H4 (cell line): ENCODE measurements around the gene LRRC36. TPM values are rescaled to one million over a fixed set of nuclear protein-coding genes. Genes with fewer than 3 reads are reported as not detected.
"Not testable (repeated sequence)": the region's sequence is repeated elsewhere in the genome, so short reads cannot be mapped to it uniquely, and the experiment has no call there.

Experiments used
- DNase-seq: peaks from one replicate; pipeline ENCODE4 v3.0.0-alpha.2; 2015; ENCODE audit warnings: low spot score
- total RNA-seq: library from RNA; depleted of rRNA; stranded (reverse); fragments of >200 nt; shearing (Covaris generic); gene quantifications from 2 replicates; pipeline ENCODE4 v1.2.3, GENCODE V29; 2014

The LRRC36 gene
- total RNA-seq, 1 experiment from 2014 or later = 0.79 TPM

GRCh38 chr16:67403976-67404555 is 77.5 kb downstream of the LRRC36 start:
- no peak for DNase-seq

GRCh38 chr16:67404740-67405226 is 78.2 kb downstream of the LRRC36 start:
- no peak for DNase-seq

- no peak for DNase-seq
Measured at GRCh38 chr16:67405336-67405735, 78.7 kb downstream of the LRRC36 start.

- DNase-seq = no peak
Measured at GRCh38 chr16:67406111-67406971, 79.7 kb downstream of the LRRC36 start.

GRCh38 chr16:67407176-67407787 is 80.7 kb downstream of the LRRC36 start:
- no peak for DNase-seq

GRCh38 chr16:67407788-67408452 is 81.3 kb downstream of the LRRC36 start:
- no peak for DNase-seq

- DNase-seq = no peak
Measured at GRCh38 chr16:67409631-67410030, 83.0 kb downstream of the LRRC36 start.

- no peak for DNase-seq
Measured at GRCh38 chr16:67411339-67411738, 84.7 kb downstream of the LRRC36 start.

- no peak for DNase-seq
Measured at GRCh38 chr16:67412294-67412693, 85.7 kb downstream of the LRRC36 start.

GRCh38 chr16:67413978-67414911 is 87.6 kb downstream of the LRRC36 start:
- no peak for DNase-seq

GRCh38 chr16:67415421-67415820 is 88.8 kb downstream of the LRRC36 start:
- not testable (repeated sequence) for DNase-seq

- no peak for DNase-seq
Measured at GRCh38 chr16:67415872-67416793, 89.5 kb downstream of the LRRC36 start, which contains the start of gene ZDHHC1. ZDHHC1 (minus strand) TSS chr16:67416477; CDS start chr16:67407775, 8,702 bp downstream.

- DNase-seq = no peak
Measured at GRCh38 chr16:67417333-67418061, 90.9 kb downstream of the LRRC36 start.

- DNase-seq = no peak
Measured at GRCh38 chr16:67419502-67419901, 92.9 kb downstream of the LRRC36 start.

GRCh38 chr16:67419931-67420330 is 93.3 kb downstream of the LRRC36 start:
- DNase-seq = no peak

GRCh38 chr16:67421030-67421429 is 94.4 kb downstream of the LRRC36 start:
- DNase-seq = no peak

- no peak for DNase-seq
Measured at GRCh38 chr16:67423015-67423414, 96.4 kb downstream of the LRRC36 start.

- DNase-seq = no peak
Measured at GRCh38 chr16:67423611-67424260, 97.1 kb downstream of the LRRC36 start.

GRCh38 chr16:67424261-67424615 is 97.6 kb downstream of the LRRC36 start:
- DNase-seq = no peak
